ENCODE measurements around the gene FXN.

- TF ChIP-seq CTCF (IDR thresholded peaks at IDR 0.05; ENCODE audit: low read depth, low read length, missing input control) (no peak), JUND (IDR thresholded peaks at IDR 0.05) (no peak), FOXA1 (IDR thresholded peaks at IDR 0.05) (no peak), MAX (IDR thresholded peaks at IDR 0.05) (no peak), YY1 (IDR thresholded peaks at IDR 0.05) (no peak), REST (IDR thresholded peaks at IDR 0.05) (no peak), RAD21 (IDR thresholded peaks at IDR 0.05) (no peak), HNF4A (conservative IDR thresholded peaks at IDR 0.05) (no peak), ATF3 (IDR thresholded peaks at IDR 0.05) (no peak), TAF1 (conservative IDR thresholded peaks at IDR 0.05) (no peak), FOXA2 (IDR thresholded peaks at IDR 0.05) (no peak), GABPA (IDR thresholded peaks at IDR 0.05 in 1 of 2, conservative IDR thresholded peaks at IDR 0.05 in 1 of 2) (no peak), SP1 (IDR thresholded peaks at IDR 0.05) (no peak)
Observed at GRCh38 chr9:68997666-68998065, 37.9 kb upstream of the FXN start.
